Prostate gland (tissue), 2 donors: ENCODE data around the gene BEX4.

Source experiments
- POLR2A ChIP-seq: fragments of 450-650 bp; IDR thresholded peaks from one replicate; pipeline ENCODE4 v1.6.1; 2016; ENCODE audit warnings: antibody characterized with exemption, mild to moderate bottlenecking
- POLR2AphosphoS5 ChIP-seq: sonication (generic); formaldehyde crosslinking; IDR thresholded peaks from one replicate; pipeline ENCODE4 v1.6.1; 2017; ENCODE audit warnings: antibody characterized with exemption
- TF ChIP-seq, protein P1 (sequence below), 4 experiments: fragments of 200-600 bp in 2 of 4; fragments of 450-650 bp in 2 of 4; sonication (generic) in 2 of 4; IDR thresholded peaks; 1 replicate in 3 of 4; 2 replicates in 1 of 4; pipeline ENCODE4 v1.5.1; 2016 to 2019; ENCODE audit warnings: antibody characterized with exemption in 4 of 4, mild to moderate bottlenecking in 2 of 4, moderate library complexity in 2 of 4

DNA sequence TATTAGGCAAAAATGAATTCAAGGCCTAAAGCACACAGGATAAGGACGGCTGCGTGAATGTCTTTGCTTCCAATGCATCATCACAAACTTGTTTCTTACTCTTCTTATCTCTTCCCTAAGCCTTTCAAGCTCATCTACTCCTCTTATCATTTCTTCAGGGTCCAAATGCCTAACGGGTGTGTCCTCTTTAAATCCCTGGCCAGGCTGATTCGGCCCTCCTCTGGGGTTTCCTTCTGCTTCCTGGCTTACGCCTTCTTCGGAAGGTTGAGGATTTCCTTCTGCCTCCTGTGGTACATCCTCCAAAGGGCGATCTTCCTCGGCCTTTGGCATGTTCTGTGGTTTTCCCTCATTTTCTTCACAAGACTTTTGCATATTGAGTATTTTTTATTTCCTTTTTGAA lies 38.7 kb downstream of the BEX4 start:
- TF ChIP-seq, protein P1, sequence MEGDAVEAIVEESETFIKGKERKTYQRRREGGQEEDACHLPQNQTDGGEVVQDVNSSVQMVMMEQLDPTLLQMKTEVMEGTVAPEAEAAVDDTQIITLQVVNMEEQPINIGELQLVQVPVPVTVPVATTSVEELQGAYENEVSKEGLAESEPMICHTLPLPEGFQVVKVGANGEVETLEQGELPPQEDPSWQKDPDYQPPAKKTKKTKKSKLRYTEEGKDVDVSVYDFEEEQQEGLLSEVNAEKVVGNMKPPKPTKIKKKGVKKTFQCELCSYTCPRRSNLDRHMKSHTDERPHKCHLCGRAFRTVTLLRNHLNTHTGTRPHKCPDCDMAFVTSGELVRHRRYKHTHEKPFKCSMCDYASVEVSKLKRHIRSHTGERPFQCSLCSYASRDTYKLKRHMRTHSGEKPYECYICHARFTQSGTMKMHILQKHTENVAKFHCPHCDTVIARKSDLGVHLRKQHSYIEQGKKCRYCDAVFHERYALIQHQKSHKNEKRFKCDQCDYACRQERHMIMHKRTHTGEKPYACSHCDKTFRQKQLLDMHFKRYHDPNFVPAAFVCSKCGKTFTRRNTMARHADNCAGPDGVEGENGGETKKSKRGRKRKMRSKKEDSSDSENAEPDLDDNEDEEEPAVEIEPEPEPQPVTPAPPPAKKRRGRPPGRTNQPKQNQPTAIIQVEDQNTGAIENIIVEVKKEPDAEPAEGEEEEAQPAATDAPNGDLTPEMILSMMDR (IDR thresholded peaks at IDR 0.05), result no peak
- TF ChIP-seq POLR2A (no peak), POLR2AphosphoS5 (no peak)
